ENCODE data around the gene AFDN.

The AFDN gene

GRCh38 chr6:167826896-167827582, at the start of gene AFDN:
Gene AFDN, plus strand, starts transcription at chr6:167826911. Its CDS starts 222 bp downstream, at chr6:167827133.
- ATAC-seq (ENCODE audit: insufficient read depth, low read depth) (no peak), DNase-seq (no peak)
- Histone ChIP-seq H3K9me3 (ENCODE audit: insufficient read depth, low read length, severe bottlenecking) (no peaks in the 10 kb centered on the region), H3K4me2 (ENCODE audit: insufficient read depth, low read length) (no peak within 1 kb of the TSS), H3K9ac (ENCODE audit: low read depth, low read length) (no peak within 1 kb of the TSS), H3K79me2 (ENCODE audit: insufficient read depth, low read length) (no peaks in the 10 kb centered on the region), H3K27me3 (ENCODE audit: insufficient read depth, low read length, poor library complexity) (peaks cover 4% of the 10 kb centered on the region), H3K4me3 (ENCODE audit: low read depth in 1 of 2, low read length in 2 of 2) (no peak within 1 kb of the TSS), H2AFZ (ENCODE audit: low read depth, low read length) (no peak within 1 kb of the TSS), H3K4me1 (ENCODE audit: insufficient read depth, low read length) (no peaks in the 10 kb centered on the region), H3K27ac (ENCODE audit: low read length) (no peak within 1 kb of the TSS), H4K20me1 (ENCODE audit: insufficient read depth, low read length) (no peaks in the 10 kb centered on the region), H3K36me3 (ENCODE audit: insufficient read depth, low read length) (no peaks in the 10 kb centered on the region)
- TF ChIP-seq CTCF (IDR thresholded peaks at IDR 0.05; ENCODE audit: borderline replicate concordance, extremely low read depth, low read length, poor library complexity, severe bottlenecking) (no peak), EZH2 (IDR thresholded peaks at IDR 0.05; ENCODE audit: borderline replicate concordance, low read depth, low read length, severe bottlenecking) (no peak)

GRCh38 chr6:167778497-167779128, 48.1 kb upstream of the AFDN start:
- DNase-seq, result no peak
- no peak for ATAC-seq (ENCODE audit: insufficient read depth, low read depth)
- no peak overlapping the region for H3K4me2 ChIP-seq (ENCODE audit: insufficient read depth, low read length)
- no peaks in the 10 kb centered on the region for H3K36me3 ChIP-seq (ENCODE audit: insufficient read depth, low read length)
- no peak for TF ChIP-seq CTCF (IDR thresholded peaks at IDR 0.05; ENCODE audit: borderline replicate concordance, extremely low read depth, low read length, poor library complexity, severe bottlenecking)
- TF ChIP-seq EZH2 (IDR thresholded peaks at IDR 0.05; ENCODE audit: borderline replicate concordance, low read depth, low read length, severe bottlenecking), result no peak
- H3K9me3 ChIP-seq (ENCODE audit: insufficient read depth, low read length, severe bottlenecking), result no peaks in the 10 kb centered on the region
- no peaks in the 10 kb centered on the region for H4K20me1 ChIP-seq (ENCODE audit: insufficient read depth, low read length)
- H3K79me2 ChIP-seq (ENCODE audit: insufficient read depth, low read length), result no peaks in the 10 kb centered on the region
- H3K9ac ChIP-seq (ENCODE audit: low read depth, low read length), result no peak overlapping the region
- H3K4me3 ChIP-seq (ENCODE audit: low read depth in 1 of 2, low read length in 2 of 2), result no peak overlapping the region
- no peaks in the 10 kb centered on the region for H3K27me3 ChIP-seq (ENCODE audit: insufficient read depth, low read length, poor library complexity)
- H2AFZ ChIP-seq (ENCODE audit: low read depth, low read length), result no peak overlapping the region
- no peaks in the 10 kb centered on the region for H3K4me1 ChIP-seq (ENCODE audit: insufficient read depth, low read length)
- H3K27ac ChIP-seq (ENCODE audit: low read length), result no peak overlapping the region

- H3K27ac ChIP-seq (ENCODE audit: low read length), result no peak overlapping the region
- ATAC-seq (ENCODE audit: insufficient read depth, low read depth), result no peak
- no peaks in the 10 kb centered on the region for H3K36me3 ChIP-seq (ENCODE audit: insufficient read depth, low read length)
- no peak overlapping the region for H2AFZ ChIP-seq (ENCODE audit: low read depth, low read length)
- H3K9ac ChIP-seq (ENCODE audit: low read depth, low read length), result no peak overlapping the region
- no peaks in the 10 kb centered on the region for H3K4me1 ChIP-seq (ENCODE audit: insufficient read depth, low read length)
- no peaks in the 10 kb centered on the region for H3K27me3 ChIP-seq (ENCODE audit: insufficient read depth, low read length, poor library complexity)
- H3K4me2 ChIP-seq (ENCODE audit: insufficient read depth, low read length), result no peak overlapping the region
- H3K4me3 ChIP-seq (ENCODE audit: low read depth in 1 of 2, low read length in 2 of 2), result no peak overlapping the region
- no peak for DNase-seq
- no peaks in the 10 kb centered on the region for H3K9me3 ChIP-seq (ENCODE audit: insufficient read depth, low read length, severe bottlenecking)
- no peak for TF ChIP-seq CTCF (IDR thresholded peaks at IDR 0.05; ENCODE audit: borderline replicate concordance, extremely low read depth, low read length, poor library complexity, severe bottlenecking)
- TF ChIP-seq EZH2 (IDR thresholded peaks at IDR 0.05; ENCODE audit: borderline replicate concordance, low read depth, low read length, severe bottlenecking), result no peak
- H3K79me2 ChIP-seq (ENCODE audit: insufficient read depth, low read length), result no peaks in the 10 kb centered on the region
- no peaks in the 10 kb centered on the region for H4K20me1 ChIP-seq (ENCODE audit: insufficient read depth, low read length)
These were observed 47.4 kb upstream of the AFDN start for GRCh38 chr6:167779129-167779992.

Measured in DND-41 (cell line).